IPS-20b (cell line): ENCODE measurements around the gene ENPEP.

ENCODE experiments used
- H3K27ac ChIP-seq: one replicate; pipeline ENCODE4 v1.5.1; 2013; ENCODE audit warnings: low read length
- H3K27me3 ChIP-seq: 2 replicates; pipeline ENCODE4 v1.6.1; 2013; ENCODE audit warnings: mild to moderate bottlenecking, low read length, inconsistent platforms; ENCODE audit not compliant: insufficient read depth
- H3K36me3 ChIP-seq: 2 replicates; pipeline ENCODE4 v1.6.1; 2013; ENCODE audit warnings: low read depth, mild to moderate bottlenecking, inconsistent platforms, low read length, moderate library complexity; ENCODE audit not compliant: insufficient read depth
- H3K4me1 ChIP-seq: 2 replicates; pipeline ENCODE4 v1.6.1; 2013; ENCODE audit warnings: mild to moderate bottlenecking, control low read depth, inconsistent platforms, low read length, moderate library complexity; ENCODE audit not compliant: insufficient read depth
- H3K4me3 ChIP-seq: 2 replicates; pipeline ENCODE4 v1.5.1; 2013; ENCODE audit warnings: mild to moderate bottlenecking, low read length, inconsistent platforms
- H3K9ac ChIP-seq: 2 replicates; pipeline ENCODE4 v1.6.1; 2013; ENCODE audit warnings: low read depth, mild to moderate bottlenecking, inconsistent platforms, low read length, moderate library complexity
- H3K9me3 ChIP-seq: 2 replicates; pipeline ENCODE4 v1.6.1; 2013; ENCODE audit warnings: mild to moderate bottlenecking, low read depth, low read length, inconsistent platforms; ENCODE audit not compliant: insufficient read depth

The ENPEP gene

GRCh38 chr4:110587666-110588285 lies 111.8 kb downstream of the ENPEP start:
- H3K9ac ChIP-seq = no peak overlapping the region
- H3K9me3 ChIP-seq = no peaks in the 10 kb centered on the region
- no peaks in the 10 kb centered on the region for H3K27me3 ChIP-seq
- H3K36me3 ChIP-seq = no peaks in the 10 kb centered on the region
- no peak overlapping the region for H3K4me3 ChIP-seq
- H3K4me1 ChIP-seq = no peaks in the 10 kb centered on the region
- H3K27ac ChIP-seq = no peak overlapping the region

DNA sequence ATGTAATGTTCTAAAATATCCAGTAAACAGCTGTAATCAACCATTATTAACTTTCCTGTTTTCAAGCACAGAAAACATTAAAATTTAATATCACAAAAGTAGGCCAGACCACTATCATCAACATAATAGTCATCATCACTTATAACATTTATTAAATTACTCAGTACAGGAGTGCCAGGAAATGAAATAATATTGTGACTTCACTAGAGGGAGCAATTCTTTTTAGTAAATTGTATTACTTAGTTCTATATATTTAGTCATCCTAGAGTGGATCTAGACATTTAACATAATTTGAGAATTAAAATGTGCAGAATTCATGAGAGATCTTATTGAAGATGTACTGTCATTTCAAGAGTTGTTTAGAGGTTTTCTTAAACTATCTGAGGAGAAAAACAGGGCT lies 113.3 kb downstream of the ENPEP start:
- no peak overlapping the region for H3K9ac ChIP-seq
- H3K36me3 ChIP-seq = no peaks in the 10 kb centered on the region
- H3K27ac ChIP-seq = no peak overlapping the region
- H3K27me3 ChIP-seq = no peaks in the 10 kb centered on the region
- H3K4me3 ChIP-seq = no peak overlapping the region
- H3K4me1 ChIP-seq = no peaks in the 10 kb centered on the region
- H3K9me3 ChIP-seq = no peaks in the 10 kb centered on the region

DNA sequence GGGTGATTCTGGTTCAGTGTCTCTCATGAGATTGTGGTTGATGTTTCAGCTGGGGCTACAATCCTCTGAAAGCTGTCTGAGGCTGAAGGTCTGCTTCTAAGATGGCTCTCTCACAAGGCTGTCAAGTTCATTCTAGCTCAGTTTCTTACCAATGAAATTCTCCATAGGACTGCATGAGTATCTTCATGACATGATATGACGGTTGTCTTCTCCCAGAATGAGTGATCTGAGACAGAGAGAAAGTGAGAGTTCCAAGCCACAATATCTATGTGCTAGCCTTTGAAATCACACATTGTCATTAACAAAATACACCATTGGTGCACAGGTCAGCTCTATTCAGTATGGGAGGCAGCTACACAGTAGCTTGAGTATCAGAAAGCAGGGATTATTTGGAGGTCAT lies 119.6 kb downstream of the ENPEP start:
- H3K4me1 ChIP-seq = no peaks in the 10 kb centered on the region
- H3K9ac ChIP-seq = no peak overlapping the region
- H3K27me3 ChIP-seq = no peaks in the 10 kb centered on the region
- no peaks in the 10 kb centered on the region; the same call in 1 of the 2 replicates for H3K9me3 ChIP-seq
- no peak overlapping the region for H3K27ac ChIP-seq
- H3K4me3 ChIP-seq = no peak overlapping the region
- no peaks in the 10 kb centered on the region for H3K36me3 ChIP-seq

DNA sequence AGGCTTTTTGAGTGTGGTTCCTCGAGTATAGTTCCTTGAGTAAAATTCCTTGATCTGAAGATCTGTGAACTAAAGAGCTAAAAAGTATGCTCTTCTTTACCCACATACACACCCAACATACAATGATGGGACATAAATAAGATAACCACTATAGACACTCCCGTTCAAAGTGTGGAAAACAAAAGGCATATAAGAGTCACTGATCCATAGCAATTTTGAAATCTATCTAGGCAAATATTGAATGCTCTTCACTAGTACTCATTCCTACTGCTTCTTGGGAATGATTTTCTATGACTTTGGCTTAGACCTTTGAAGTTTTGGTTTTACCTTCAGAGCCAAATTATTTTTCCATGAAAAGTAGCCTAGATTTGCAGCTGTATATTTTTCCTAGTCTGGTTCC lies 120.5 kb downstream of the ENPEP start:
- no peak overlapping the region for H3K9ac ChIP-seq

DNA sequence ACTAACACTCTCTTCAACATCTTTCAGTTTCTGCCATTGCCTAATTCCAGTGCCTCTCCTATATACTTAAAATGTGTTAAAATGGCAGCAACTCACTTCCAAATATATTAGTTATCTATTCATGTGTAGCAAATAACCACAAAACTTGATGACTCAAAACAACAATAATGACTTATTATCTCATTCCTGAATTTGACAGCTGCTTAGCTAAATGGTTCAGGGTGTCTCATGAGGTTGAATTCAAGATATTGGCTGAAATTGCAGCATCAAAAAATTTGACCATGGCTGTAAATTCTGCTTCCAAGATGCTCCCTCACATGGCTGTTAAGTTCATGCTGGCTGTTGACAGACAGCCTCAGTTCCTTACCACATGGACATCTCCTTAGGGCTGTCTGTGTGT lies 121.6 kb downstream of the ENPEP start:
- Histone ChIP-seq H3K4me3 (no peak overlapping the region), H3K9ac (no peak overlapping the region), H3K36me3 (no peaks in the 10 kb centered on the region), H3K4me1 (no peaks in the 10 kb centered on the region), H3K27me3 (no peaks in the 10 kb centered on the region), H3K9me3 (no peaks in the 10 kb centered on the region; the same call in 1 of the 2 replicates), H3K27ac (no peak overlapping the region)

More for the DNA sequence above, 120.5 kb downstream of the ENPEP start:
- Histone ChIP-seq H3K4me1 (no peaks in the 10 kb centered on the region), H3K27me3 (no peaks in the 10 kb centered on the region), H3K27ac (no peak overlapping the region), H3K36me3 (no peaks in the 10 kb centered on the region), H3K4me3 (no peak overlapping the region), H3K9me3 (no peaks in the 10 kb centered on the region; the same call in 1 of the 2 replicates)

GRCh38 chr4:110602061-110602460 lies 126.1 kb downstream of the ENPEP start:
- no peaks in the 10 kb centered on the region for H3K4me1 ChIP-seq
- H3K9me3 ChIP-seq = no peaks in the 10 kb centered on the region; the same call in 1 of the 2 replicates
- H3K27me3 ChIP-seq = no peaks in the 10 kb centered on the region; the same call in 1 of the 2 replicates
- H3K4me3 ChIP-seq = no peak overlapping the region
- no peak overlapping the region for H3K27ac ChIP-seq
- H3K9ac ChIP-seq = no peak overlapping the region
- no peaks in the 10 kb centered on the region for H3K36me3 ChIP-seq

- Histone ChIP-seq H3K27ac (no peak overlapping the region), H3K27me3 (peaks cover 22% of the 10 kb centered on the region; the same call in 1 of the 2 replicates), H3K4me3 (no peak overlapping the region), H3K36me3 (no peaks in the 10 kb centered on the region), H3K9me3 (no peaks in the 10 kb centered on the region), H3K4me1 (peaks cover 10% of the 10 kb centered on the region), H3K9ac (no peak overlapping the region)
Measured at GRCh38 chr4:110605077-110605476, 129.1 kb downstream of the ENPEP start.

DNA sequence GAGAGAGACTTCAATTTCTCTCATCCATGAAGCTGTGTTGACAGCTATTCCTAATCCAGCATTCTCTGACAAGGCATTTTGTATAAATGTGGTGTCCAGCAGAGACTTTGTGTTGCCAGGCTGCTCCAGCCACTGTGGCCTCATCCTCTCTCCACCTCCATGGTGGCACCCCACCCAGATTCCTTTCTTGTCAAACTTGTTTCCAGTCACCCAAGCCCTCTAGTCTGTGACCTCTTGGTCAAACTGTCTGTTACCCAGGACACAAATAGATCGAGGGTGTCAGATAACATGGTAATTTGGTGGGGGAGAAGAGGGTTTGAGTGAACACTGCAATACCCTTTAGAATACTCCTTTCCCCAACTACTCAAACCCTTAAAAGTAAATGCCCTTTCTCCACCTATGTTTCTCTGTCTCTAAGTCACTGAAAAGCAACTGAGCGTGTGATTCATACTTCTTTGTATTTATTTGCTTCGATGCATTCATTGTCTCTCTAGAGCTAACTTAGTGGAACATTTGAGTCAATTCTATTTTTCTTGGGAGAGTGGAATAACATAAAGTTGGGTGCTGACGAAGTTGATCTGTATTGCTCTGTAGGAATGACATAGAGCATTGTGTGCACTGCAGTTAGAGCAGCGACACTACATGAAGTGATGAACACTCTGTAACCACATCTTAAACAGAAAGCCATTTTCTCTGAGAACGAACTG lies 133.2 kb downstream of the ENPEP start:
- no peak overlapping the region for H3K4me3 ChIP-seq
- H3K9ac ChIP-seq = no peak overlapping the region
- no peak overlapping the region for H3K27ac ChIP-seq
- peaks cover 63% of the 10 kb centered on the region for H3K27me3 ChIP-seq
- no peaks in the 10 kb centered on the region for H3K9me3 ChIP-seq
- no peaks in the 10 kb centered on the region for H3K36me3 ChIP-seq
- peaks cover 19% of the 10 kb centered on the region for H3K4me1 ChIP-seq

DNA sequence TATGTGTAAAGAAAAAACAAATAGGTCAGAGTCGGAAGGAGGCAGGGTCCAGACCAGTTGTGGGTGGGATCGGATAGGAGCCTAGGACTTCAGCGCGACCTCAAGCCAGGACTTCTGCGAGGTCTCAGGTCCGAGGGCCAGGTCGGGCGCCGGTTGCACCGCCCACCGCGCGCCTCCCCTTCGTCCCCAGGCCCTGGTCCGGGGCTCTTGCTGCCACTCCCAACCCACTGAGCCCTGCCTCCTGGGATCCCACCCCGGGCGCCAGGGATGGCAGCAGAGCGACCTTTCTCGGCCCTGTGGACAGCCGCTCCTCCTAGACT lies 134.6 kb downstream of the ENPEP start:
- Histone ChIP-seq H3K9me3 (no peaks in the 10 kb centered on the region), H3K36me3 (no peaks in the 10 kb centered on the region), H3K27ac (no peak overlapping the region), H3K9ac (no peak overlapping the region), H3K27me3 (peaks cover 77% of the 10 kb centered on the region), H3K4me1 (peaks cover 23% of the 10 kb centered on the region), H3K4me3 (no peak overlapping the region)

- H3K9ac ChIP-seq = no peak overlapping the region
- H3K4me3 ChIP-seq = no peak overlapping the region
- H3K4me1 ChIP-seq = peaks cover 23% of the 10 kb centered on the region
- no peaks in the 10 kb centered on the region for H3K36me3 ChIP-seq
- H3K27ac ChIP-seq = no peak overlapping the region
- H3K27me3 ChIP-seq = peaks cover 83% of the 10 kb centered on the region
- H3K9me3 ChIP-seq = no peaks in the 10 kb centered on the region
Measured at GRCh38 chr4:110610940-110611831, 135.2 kb downstream of the ENPEP start.

- Histone ChIP-seq H3K27ac (no peak overlapping the region), H3K4me3 (no peak overlapping the region), H3K4me1 (peaks cover 26% of the 10 kb centered on the region), H3K9ac (no peak overlapping the region), H3K36me3 (no peaks in the 10 kb centered on the region), H3K27me3 (peaks cover 91% of the 10 kb centered on the region), H3K9me3 (no peaks in the 10 kb centered on the region)
Measured at GRCh38 chr4:110611968-110612447, 136.1 kb downstream of the ENPEP start.
